ENCODE measurements around the gene GPR78.

GRCh38 chr4:8606966-8607365 is 26.8 kb downstream of the GPR78 start:
- TF ChIP-seq CTCF (IDR thresholded peaks at IDR 0.05; ENCODE audit: low read depth, low read length) (no peak), EZH2phosphoT487 (IDR thresholded peaks at IDR 0.05; ENCODE audit: low read depth) (no peak)
